Gastrocnemius medialis (tissue), 4 donors: ENCODE results near the gene AMPD2. TPM values are rescaled to one million over a fixed set of nuclear protein-coding genes. Genes with fewer than 3 reads are reported as not detected.

Experiments
- ATAC-seq, 2 donors: fragments of 150-250 bp; one replicate each; pipeline ENCODE4 v1.9.1; 2016
- DNase-seq, 2 donors: peaks; one replicate each; pipeline ENCODE4 v3.0.0-alpha.2; 2019
- H3K27ac ChIP-seq, 4 donors: fragments of 200-600 bp; sonication (generic); 1 replicate in 1 of 4; 2 replicates in 3 of 4; pipeline ENCODE4 v1.5.1; 2016 to 2018; ENCODE audit warnings: mild to moderate bottlenecking in 2 of 4, moderate library complexity in 1 of 4
- H3K27me3 ChIP-seq, 3 donors: fragments of 200-600 bp; sonication (generic) in 2 of 3; 1 replicate in 1 of 3; 2 replicates in 2 of 3; pipeline versions ENCODE4 v1.5.1 to v1.6.0; 2016 to 2019; ENCODE audit warnings: mild to moderate bottlenecking in 1 of 3, moderate library complexity in 1 of 3
- H3K36me3 ChIP-seq, 2 donors: fragments of 200-600 bp; sonication (generic) in 1 of 2; one replicate each; pipeline ENCODE4 v1.5.1; 2017 to 2018
- H3K4me1 ChIP-seq, 2 donors: fragments of 200-600 bp; sonication (generic) in 1 of 2; one replicate each; pipeline ENCODE4 v1.5.1; 2016 to 2017; ENCODE audit warnings: mild to moderate bottlenecking in 2 of 2
- H3K4me3 ChIP-seq, 4 donors: fragments of 200-600 bp; sonication (generic) in 3 of 4; 1 replicate in 1 of 4; 2 replicates in 3 of 4; pipeline ENCODE4 v1.5.1; 2016 to 2019; ENCODE audit warnings: mild to moderate bottlenecking in 2 of 4
- H3K9me3 ChIP-seq, 3 donors: fragments of 200-600 bp; sonication (generic) in 2 of 3; 1 replicate in 1 of 3; 2 replicates in 2 of 3; pipeline ENCODE4 v1.5.1; 2016 to 2019
- POLR2A ChIP-seq, 2 donors: fragments of 450-650 bp; IDR thresholded peaks; one replicate each; pipeline ENCODE4 v1.6.1; 2017; ENCODE audit warnings: antibody characterized with exemption in 2 of 2, mild to moderate bottlenecking in 2 of 2, moderate library complexity in 2 of 2
- in situ Hi-C, 4 donors: fragments of 200-750 bp; cut with MboI; loops; one replicate each; pipeline versions ENCODE4 v1.15.0 to v1.8.0; 2017; ENCODE audit warnings: low sequenced_read_pairs in 4 of 4
- intact Hi-C: fragments of 100-400 bp; cut with DNase I; formaldehyde crosslinking; loops from one replicate; pipeline ENCODE4 v1.15.1; 2023; ENCODE audit warnings: low total_unique reads
- total RNA-seq, 4 donors: library from RNA; depleted of rRNA; stranded (reverse); fragments of >200 nt; gene quantifications; one replicate each; pipeline versions ENCODE4 v1.1.0 to v1.2.3, GENCODE V29; 2016
- TF ChIP-seq, protein P1 (sequence below), 5 experiments: fragments of 450-650 bp in 3 of 5; fragments of 200-600 bp in 2 of 5; sonication (generic) in 2 of 5; IDR thresholded peaks in 4 of 5; conservative IDR thresholded peaks in 1 of 5; 1 replicate in 4 of 5; 2 replicates in 1 of 5; pipeline ENCODE4 v1.5.1; 2016 to 2019; ENCODE audit warnings: antibody characterized with exemption in 5 of 5, mild to moderate bottlenecking in 3 of 5, moderate library complexity in 3 of 5

AMPD2 gene
- total RNA-seq, 4 donors from 2014 or later = 5.3 to 19.4 (median 10.4) TPM

DNA sequence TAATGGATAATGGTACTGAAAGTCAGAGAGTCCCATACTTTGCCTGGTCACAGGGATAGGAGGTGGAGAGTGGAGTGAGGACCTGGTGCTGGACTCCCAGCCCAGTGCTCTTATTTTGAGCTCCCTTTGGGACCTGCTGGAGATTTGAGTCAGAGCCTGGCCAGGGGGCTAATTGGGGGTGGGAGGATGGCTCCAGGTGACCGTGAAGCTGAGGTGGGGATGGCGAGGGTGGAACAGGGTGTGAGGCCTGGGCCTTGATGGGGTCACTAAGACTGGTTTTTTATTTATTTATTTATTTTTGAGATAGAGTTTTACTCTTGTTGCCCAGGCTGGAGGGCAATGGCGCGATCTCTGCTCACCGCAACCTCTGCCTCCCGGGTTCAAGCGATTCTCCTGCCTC is 17.8 kb downstream of the AMPD2 start:
- Histone ChIP-seq H3K27ac (no peak overlapping the region), H3K4me3 (no peak overlapping the region), H3K9me3 (no peaks in the 10 kb centered on the region), H3K27me3 (no peaks in the 10 kb centered on the region), H3K36me3 (no peaks in the 10 kb centered on the region), H3K4me1 (peaks cover 4 to 10% of the 10 kb centered on the region in 2 donors)
- intact Hi-C loops = no loop called here
- in situ Hi-C loops = loop anchor here in 2 of 4 donors (5.0 to 10.0 kb wide), 2 partner anchors 135 to 347 kb away; partner anchors contain the start of gene AHCYL1 (in 1 of the 2)
- TF ChIP-seq, protein P1, sequence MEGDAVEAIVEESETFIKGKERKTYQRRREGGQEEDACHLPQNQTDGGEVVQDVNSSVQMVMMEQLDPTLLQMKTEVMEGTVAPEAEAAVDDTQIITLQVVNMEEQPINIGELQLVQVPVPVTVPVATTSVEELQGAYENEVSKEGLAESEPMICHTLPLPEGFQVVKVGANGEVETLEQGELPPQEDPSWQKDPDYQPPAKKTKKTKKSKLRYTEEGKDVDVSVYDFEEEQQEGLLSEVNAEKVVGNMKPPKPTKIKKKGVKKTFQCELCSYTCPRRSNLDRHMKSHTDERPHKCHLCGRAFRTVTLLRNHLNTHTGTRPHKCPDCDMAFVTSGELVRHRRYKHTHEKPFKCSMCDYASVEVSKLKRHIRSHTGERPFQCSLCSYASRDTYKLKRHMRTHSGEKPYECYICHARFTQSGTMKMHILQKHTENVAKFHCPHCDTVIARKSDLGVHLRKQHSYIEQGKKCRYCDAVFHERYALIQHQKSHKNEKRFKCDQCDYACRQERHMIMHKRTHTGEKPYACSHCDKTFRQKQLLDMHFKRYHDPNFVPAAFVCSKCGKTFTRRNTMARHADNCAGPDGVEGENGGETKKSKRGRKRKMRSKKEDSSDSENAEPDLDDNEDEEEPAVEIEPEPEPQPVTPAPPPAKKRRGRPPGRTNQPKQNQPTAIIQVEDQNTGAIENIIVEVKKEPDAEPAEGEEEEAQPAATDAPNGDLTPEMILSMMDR (IDR thresholded peaks at IDR 0.05 in 4 of 5, conservative IDR thresholded peaks at IDR 0.05 in 1 of 5) = no peak
- no peak for TF ChIP-seq POLR2A (IDR thresholded peaks at IDR 0.05)
- DNase-seq (peak in 1 of 2 donors; percentile 4), ATAC-seq (no peak)

GRCh38 chr1:109639063-109639840 is 19.6 kb downstream of the AMPD2 start:
- DNase-seq = no peak
- intact Hi-C loops = no loop called here
- H3K9me3 ChIP-seq = no peaks in the 10 kb centered on the region

GRCh38 chr1:109639841-109640184 is 20.2 kb downstream of the AMPD2 start:
- no peaks in the 10 kb centered on the region for H3K27me3 ChIP-seq
- in situ Hi-C loops (loop anchor here (5.0 to 10.0 kb wide), 3 partner anchors 132 to 347 kb away; partner anchors contain the start of gene AHCYL1 (in 2 of the 4)), intact Hi-C loops (loop anchor here (1.0 to 5.0 kb wide), 4 partner anchors 62 to 345 kb away; partner anchors contain the start of genes AHCYL1 and GNAI3)
- ATAC-seq (no peak), DNase-seq (no peak)
- H3K4me1 ChIP-seq = peaks cover 10 to 11% of the 10 kb centered on the region in 2 donors
- no peaks in the 10 kb centered on the region for H3K9me3 ChIP-seq
- H3K27ac ChIP-seq = no peak overlapping the region
- no peaks in the 10 kb centered on the region for H3K36me3 ChIP-seq
- H3K4me3 ChIP-seq = no peak overlapping the region
- no peak for TF ChIP-seq POLR2A (IDR thresholded peaks at IDR 0.05)
- TF ChIP-seq, protein P1 (IDR thresholded peaks at IDR 0.05 in 4 of 5, conservative IDR thresholded peaks at IDR 0.05 in 1 of 5) = no peak

More at GRCh38 chr1:109639063-109639840, 19.6 kb downstream of the AMPD2 start:
- Histone ChIP-seq H3K36me3 (no peaks in the 10 kb centered on the region), H3K4me3 (no peak overlapping the region), H3K27me3 (no peaks in the 10 kb centered on the region), H3K4me1 (peaks cover 10 to 11% of the 10 kb centered on the region in 2 donors), H3K27ac (no peak overlapping the region)
- in situ Hi-C loops = loop anchor here in 2 of 4 donors (5.0 to 10.0 kb wide), 2 partner anchors 133 to 346 kb away; partner anchors contain the start of gene AHCYL1 (in 1 of the 2)
- ATAC-seq = no peak
- TF ChIP-seq POLR2A (IDR thresholded peaks at IDR 0.05) = no peak
- TF ChIP-seq, protein P1 (IDR thresholded peaks at IDR 0.05 in 4 of 5, conservative IDR thresholded peaks at IDR 0.05 in 1 of 5) = no peak

DNA sequence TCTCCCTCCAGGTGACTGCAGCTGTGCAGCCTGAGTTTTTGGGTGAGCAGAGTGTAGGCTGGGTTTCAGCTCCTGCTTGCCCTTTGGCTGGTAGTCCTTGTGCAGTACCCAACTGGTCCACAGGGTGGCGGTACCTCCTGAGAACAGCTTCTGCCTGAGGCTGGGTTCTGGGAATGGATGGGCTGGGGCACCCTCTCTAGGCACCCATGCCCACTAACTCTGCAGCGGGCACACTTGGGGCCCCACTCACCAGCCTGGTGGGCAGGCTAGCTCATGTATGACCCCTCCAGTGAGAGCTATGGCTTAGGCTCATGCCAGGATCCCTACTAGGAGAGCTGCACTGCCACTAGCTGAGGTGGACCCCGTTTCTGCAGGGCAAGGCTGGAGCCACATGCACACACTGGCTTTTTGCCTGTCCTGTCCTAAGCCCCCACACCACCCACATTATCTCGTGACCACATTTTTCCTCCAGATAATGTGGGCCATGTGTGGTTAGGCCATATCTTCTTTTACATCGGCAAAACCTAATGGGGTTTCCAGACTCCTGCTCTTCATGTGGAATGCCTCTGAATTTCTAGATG is 20.7 kb downstream of the AMPD2 start:
- intact Hi-C loops = loop anchor here (1.0 to 5.0 kb wide), 4 partner anchors 62 to 344 kb away; partner anchors contain the start of genes AHCYL1 and GNAI3
- no peak overlapping the region for H3K27ac ChIP-seq
- no peaks in the 10 kb centered on the region for H3K9me3 ChIP-seq
- no peak overlapping the region for H3K4me3 ChIP-seq
- in situ Hi-C loops = loop anchor here (5.0 to 10.0 kb wide), 3 partner anchors 132 to 347 kb away; partner anchors contain the start of gene AHCYL1 (in 1 of the 4)
- H3K27me3 ChIP-seq = no peaks in the 10 kb centered on the region
- ATAC-seq (peak; percentile 35 to 80), DNase-seq (peak; percentile 44 to 75)
- H3K4me1 ChIP-seq = peaks cover 10 to 11% of the 10 kb centered on the region in 2 donors
- no peak for TF ChIP-seq POLR2A (IDR thresholded peaks at IDR 0.05)
- TF ChIP-seq, protein P1 (IDR thresholded peaks at IDR 0.05 in 4 of 5, conservative IDR thresholded peaks at IDR 0.05 in 1 of 5) = peak; percentile 77 to 93 (median 86)
- no peaks in the 10 kb centered on the region for H3K36me3 ChIP-seq
